Immature natural killer cell (primary cell): ENCODE data around the gene TYROBP. TPM values are rescaled to one million over a fixed set of nuclear protein-coding genes. Genes with fewer than 3 reads are reported as not detected.
A peak's percentile ranks its signal among the peaks of the same experiment; 100 is the strongest.
"Not testable (repeated sequence)": the region's sequence is repeated elsewhere in the genome, so short reads cannot be mapped to it uniquely, and the experiment has no call there.

Experiments
- DNase-seq, 3 donors: peaks; one replicate each; pipeline ENCODE4 v3.0.0; 2022; ENCODE audit warnings: mixed read lengths in 1 of 3
- H3K27ac Mint-ChIP-seq, 6 donors: one replicate each; pipeline ENCODE4 v1.8.0; 2020; ENCODE audit warnings: mixed read lengths in 6 of 6, mild to moderate bottlenecking in 5 of 6, inconsistent platforms in 4 of 6, moderate library complexity in 3 of 6
- H3K27me3 Mint-ChIP-seq, 3 donors: one replicate each; pipeline ENCODE4 v1.8.0; 2020 to 2021; ENCODE audit warnings: low read depth in 3 of 3, mild to moderate bottlenecking in 3 of 3, mixed read lengths in 3 of 3, moderate library complexity in 3 of 3, inconsistent platforms in 1 of 3
- H3K36me3 Mint-ChIP-seq, 3 donors: one replicate each; pipeline ENCODE4 v1.8.0; 2020; ENCODE audit warnings: mixed read lengths in 3 of 3, inconsistent platforms in 2 of 3, mild to moderate bottlenecking in 2 of 3
- H3K4me1 Mint-ChIP-seq, 2 donors: one replicate each; pipeline ENCODE4 v1.8.0; 2020; ENCODE audit warnings: inconsistent platforms in 2 of 2, mild to moderate bottlenecking in 2 of 2, mixed read lengths in 2 of 2, moderate library complexity in 1 of 2
- H3K4me3 Mint-ChIP-seq, 5 donors: one replicate each; pipeline ENCODE4 v1.8.0; 2020; ENCODE audit warnings: mild to moderate bottlenecking in 5 of 5, mixed read lengths in 5 of 5, inconsistent platforms in 3 of 5, moderate library complexity in 3 of 5
- H3K9me3 Mint-ChIP-seq, 6 donors: one replicate each; pipeline ENCODE4 v1.8.0; 2020; ENCODE audit warnings: mild to moderate bottlenecking in 6 of 6, mixed read lengths in 6 of 6, inconsistent platforms in 4 of 6, moderate library complexity in 3 of 6
- polyA plus RNA-seq, 3 donors: library from polyadenylated mRNA; unstranded; fragments of 300-500 nt; fragmentation: Illumina TruSeq; gene quantifications; one replicate each; pipeline ENCODE4 v1.2.3, GENCODE V29; 2021

Gene TYROBP
- polyA plus RNA-seq, 3 donors from 2014 or later = 2,771 to 3,312 (median 2,871) TPM

DNA sequence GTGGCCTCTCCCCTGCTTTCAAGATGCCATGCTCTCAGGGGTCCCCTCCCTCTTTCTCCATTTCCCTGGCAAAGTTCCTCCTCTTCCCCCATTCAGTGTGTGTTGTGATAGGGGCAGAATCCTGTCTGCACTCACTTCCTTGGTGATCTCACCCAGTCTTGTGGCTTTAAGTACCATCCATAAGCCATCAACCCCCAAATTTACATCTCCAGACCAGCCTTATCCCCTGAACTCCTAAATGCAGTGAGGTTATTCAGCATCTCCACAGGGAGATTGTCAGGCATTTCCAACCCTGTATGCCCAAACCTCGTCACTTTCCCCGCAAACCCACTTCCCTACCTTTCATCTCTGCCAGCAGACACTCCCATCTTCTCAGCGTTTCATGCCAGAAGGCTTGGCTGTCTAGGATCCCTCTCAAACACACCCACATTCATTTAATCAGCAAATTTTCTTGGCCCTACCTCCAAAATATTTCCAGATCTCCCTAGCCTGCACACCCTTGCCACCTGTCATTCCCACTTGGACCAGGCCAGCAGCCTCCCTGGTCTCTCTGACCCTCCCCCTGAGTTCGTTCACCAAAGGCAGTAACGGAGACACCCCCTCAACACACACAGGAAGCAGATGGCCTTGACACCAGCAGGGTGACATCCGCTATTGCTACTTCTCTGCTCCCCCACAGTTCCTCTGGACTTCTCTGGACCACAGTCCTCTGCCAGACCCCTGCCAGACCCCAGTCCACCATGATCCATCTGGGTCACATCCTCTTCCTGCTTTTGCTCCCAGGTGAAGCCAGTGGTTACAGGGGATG is 6.0 kb downstream of the TYROBP start, which contains the start of gene HCST:
Gene HCST (plus strand): TSS at position 676 of the 808 bp plus-strand sequence. CDS start 65 bp downstream, at position 741.
- H3K27ac Mint-ChIP-seq = peak within 1 kb of the TSS; percentile 97 to 99 (median 98)
- DNase-seq = peak; percentile 68 to 76 (median 76)
- H3K4me3 Mint-ChIP-seq = peak within 1 kb of the TSS; percentile 89 to 99 (median 96)
- peaks cover 15 to 38% (median 23%) of the 10 kb centered on the region in 3 donors for H3K27me3 Mint-ChIP-seq
- peaks cover 69 to 72% of the 10 kb centered on the region in 2 donors for H3K4me1 Mint-ChIP-seq
- H3K36me3 Mint-ChIP-seq = peaks cover 12 to 23% (median 12%) of the 10 kb centered on the region in 3 donors
- no peaks in the 10 kb centered on the region for H3K9me3 Mint-ChIP-seq

DNA sequence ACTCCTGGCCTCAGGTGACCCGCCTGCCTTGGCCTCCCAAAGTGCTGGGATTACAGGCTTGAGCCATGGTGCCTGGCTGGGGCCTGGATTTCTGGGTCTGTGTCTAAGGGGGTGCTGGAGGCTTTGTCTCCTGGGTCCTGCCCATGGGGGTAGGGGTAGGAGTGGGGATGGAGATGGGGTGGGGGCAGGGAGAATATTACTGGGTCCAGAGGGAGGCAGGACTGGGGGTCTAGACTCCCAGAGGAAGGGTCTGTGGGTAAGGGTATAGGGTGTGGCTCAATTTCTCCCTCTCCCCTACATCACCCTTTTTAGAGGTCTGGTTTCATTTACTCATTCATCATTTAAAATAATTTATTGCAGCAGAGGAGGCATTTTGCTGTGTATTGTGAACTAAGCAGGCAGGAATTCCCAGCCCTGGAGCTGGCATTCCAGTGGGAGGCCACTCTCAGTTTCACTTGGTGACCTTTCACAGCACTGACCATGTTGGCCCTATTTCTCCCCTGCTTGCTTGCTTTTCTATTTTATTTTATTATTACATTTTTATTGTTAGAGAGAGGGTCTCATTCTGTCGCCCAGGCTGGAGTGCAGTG is 6.9 kb downstream of the TYROBP start:
- no peak for DNase-seq
- Mint-ChIP-seq H3K9me3 (no peaks in the 10 kb centered on the region), H3K4me3 (peak overlapping the region; percentile 89 to 99 (median 96)), H3K4me1 (peaks cover 61 to 63% of the 10 kb centered on the region in 2 donors), H3K27me3 (peaks cover 14 to 36% (median 23%) of the 10 kb centered on the region in 3 donors), H3K36me3 (peaks cover 9 to 19% (median 10%) of the 10 kb centered on the region in 3 donors), H3K27ac (peak overlapping the region; percentile 97 to 99 (median 98))

DNA sequence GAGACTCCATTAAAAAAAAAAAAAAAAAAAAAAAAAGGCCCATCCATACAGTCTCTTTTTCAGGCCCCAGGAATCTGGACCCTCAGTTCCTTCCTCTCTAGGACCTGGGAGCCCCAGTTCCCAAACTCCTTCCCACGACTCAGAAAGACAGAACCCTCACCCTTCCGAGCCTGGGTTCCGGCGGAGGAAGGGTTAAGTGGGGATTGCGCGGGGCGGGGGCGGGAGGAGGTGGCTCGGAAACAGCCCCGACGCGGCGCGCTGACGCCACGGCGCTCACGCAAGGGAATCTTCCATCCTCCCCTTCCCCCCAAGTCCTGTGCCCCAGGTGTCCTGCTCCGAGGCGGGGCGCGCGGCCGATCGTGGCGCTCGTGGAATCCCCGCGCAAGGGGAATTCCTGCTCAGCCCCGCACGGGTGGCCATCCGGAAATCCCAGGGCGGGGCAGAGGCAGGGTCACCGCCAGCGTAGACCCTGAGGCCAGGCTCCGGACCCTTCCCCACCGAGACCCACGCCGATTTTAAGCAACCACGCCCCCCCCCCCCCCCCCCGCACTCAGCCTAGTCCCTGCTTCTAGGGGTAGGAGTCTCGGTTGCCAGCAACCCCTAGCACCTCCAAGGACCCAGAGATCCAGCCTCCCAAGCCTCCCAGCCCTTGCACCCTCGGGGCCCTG is 8.4 kb downstream of the TYROBP start:
- Mint-ChIP-seq H3K4me3 (peak overlapping the region; percentile 89 to 98 (median 95)), H3K27ac (peak overlapping the region; percentile 95 to 99 (median 98)), H3K36me3 (peaks cover 6 to 21% (median 8%) of the 10 kb centered on the region in 3 donors), H3K27me3 (peaks cover 14 to 32% (median 25%) of the 10 kb centered on the region in 3 donors), H3K9me3 (no peaks in the 10 kb centered on the region), H3K4me1 (peaks cover 53 to 58% of the 10 kb centered on the region in 2 donors)
- DNase-seq = peak; percentile 83 to 85 (median 85)

DNA sequence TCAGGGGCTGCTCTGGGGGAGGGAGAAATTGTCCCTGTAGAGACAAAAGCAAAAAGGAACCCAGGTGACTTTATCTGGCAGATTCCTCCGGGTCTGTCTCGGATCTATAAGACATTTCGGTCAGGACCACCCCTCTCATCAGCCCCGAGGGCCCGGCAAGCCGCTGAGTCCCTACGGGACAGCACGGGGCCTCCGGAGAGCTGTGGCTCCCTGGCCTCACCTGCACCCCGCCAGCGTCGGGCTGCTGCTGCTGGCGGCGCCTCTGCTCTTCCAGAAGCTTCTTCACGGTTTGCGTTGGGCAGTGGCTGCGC is 9.6 kb downstream of the TYROBP start:
- peaks cover 41 to 46% of the 10 kb centered on the region in 2 donors for H3K4me1 Mint-ChIP-seq
- H3K9me3 Mint-ChIP-seq = no peaks in the 10 kb centered on the region
- peaks cover 11 to 26% (median 22%) of the 10 kb centered on the region in 3 donors for H3K27me3 Mint-ChIP-seq
- peaks cover 4 to 12% (median 6%) of the 10 kb centered on the region in 3 donors for H3K36me3 Mint-ChIP-seq
- peak overlapping the region; percentile 95 to 99 (median 98) for H3K27ac Mint-ChIP-seq
- H3K4me3 Mint-ChIP-seq = peak overlapping the region; percentile 89 to 96 (median 95)
- DNase-seq = no peak

DNA sequence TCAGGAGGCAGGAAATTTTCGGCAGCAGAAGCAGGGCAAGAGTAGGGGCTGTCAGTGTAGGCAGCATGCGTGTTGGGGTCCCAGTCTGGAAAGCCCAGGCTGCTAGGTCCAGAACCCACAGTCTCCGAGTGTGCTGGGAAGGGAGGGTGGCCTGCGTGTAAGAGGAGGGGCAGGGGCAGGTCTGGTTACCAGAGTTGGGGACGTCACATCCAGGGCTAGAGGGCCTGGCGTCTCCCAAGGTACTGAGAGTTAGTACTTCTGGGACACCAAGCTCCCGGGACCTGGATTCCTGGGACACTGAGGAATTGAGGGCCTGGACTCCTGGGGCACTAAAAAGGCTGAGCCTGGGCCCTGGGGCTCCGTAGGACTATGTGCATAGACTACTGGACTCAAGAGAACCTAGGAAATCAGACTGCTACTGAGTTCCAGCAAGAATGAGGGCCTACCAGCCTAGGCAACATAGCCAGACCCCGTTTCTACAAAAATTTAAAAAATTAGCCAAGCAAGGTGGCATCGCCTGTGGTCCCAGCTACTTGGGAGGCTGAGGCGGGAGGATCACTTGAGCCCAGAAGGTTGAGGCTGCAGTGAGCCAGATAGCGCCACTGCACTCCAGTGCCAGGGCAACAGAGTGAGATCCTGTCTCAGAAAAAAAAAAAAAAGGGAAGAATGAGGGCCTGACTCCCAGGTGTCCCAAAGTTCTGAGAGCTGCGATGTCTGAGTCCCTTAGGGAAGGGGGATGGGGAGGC is 10.2 kb downstream of the TYROBP start:
- DNase-seq = no peak
- peaks cover 4 to 12% (median 8%) of the 10 kb centered on the region in 3 donors for H3K36me3 Mint-ChIP-seq
- H3K4me1 Mint-ChIP-seq = peaks cover 40 to 43% of the 10 kb centered on the region in 2 donors
- H3K27me3 Mint-ChIP-seq = peaks cover 10 to 20% (median 18%) of the 10 kb centered on the region in 3 donors
- H3K27ac Mint-ChIP-seq = peak overlapping the region; percentile 81 to 98 (median 93)
- H3K4me3 Mint-ChIP-seq = peak overlapping the region; percentile 89 to 96 (median 95)
- H3K9me3 Mint-ChIP-seq = no peaks in the 10 kb centered on the region

DNA sequence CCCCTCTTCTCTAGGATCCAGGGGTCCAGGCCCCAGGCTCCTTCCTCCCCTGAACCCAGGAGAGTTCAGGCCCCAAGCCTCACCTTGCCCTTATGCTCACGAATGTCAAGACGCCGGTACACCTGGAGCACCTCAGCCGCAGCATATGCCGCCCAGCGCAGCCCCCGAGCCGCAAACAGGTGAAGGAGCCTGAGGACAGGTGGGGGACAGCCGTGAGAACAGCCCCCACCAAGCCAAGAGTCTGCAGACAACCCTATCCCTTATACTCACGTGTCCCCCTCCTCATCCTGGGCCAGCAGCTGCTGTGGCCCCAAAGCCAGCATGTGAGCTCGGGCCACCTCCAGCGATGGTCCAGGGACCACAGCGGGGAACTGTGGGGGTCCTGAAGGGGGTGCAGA is 11.5 kb downstream of the TYROBP start:
- Mint-ChIP-seq H3K4me1 (peaks cover 33 to 36% of the 10 kb centered on the region in 2 donors), H3K9me3 (no peaks in the 10 kb centered on the region), H3K4me3 (no peak overlapping the region), H3K36me3 (peaks cover 8 to 17% (median 13%) of the 10 kb centered on the region in 3 donors), H3K27me3 (peaks cover 7 to 16% (median 12%) of the 10 kb centered on the region in 3 donors), H3K27ac (peak overlapping the region in 3 of 6 donors; percentile 23 to 55 (median 39))
- DNase-seq = no peak

DNA sequence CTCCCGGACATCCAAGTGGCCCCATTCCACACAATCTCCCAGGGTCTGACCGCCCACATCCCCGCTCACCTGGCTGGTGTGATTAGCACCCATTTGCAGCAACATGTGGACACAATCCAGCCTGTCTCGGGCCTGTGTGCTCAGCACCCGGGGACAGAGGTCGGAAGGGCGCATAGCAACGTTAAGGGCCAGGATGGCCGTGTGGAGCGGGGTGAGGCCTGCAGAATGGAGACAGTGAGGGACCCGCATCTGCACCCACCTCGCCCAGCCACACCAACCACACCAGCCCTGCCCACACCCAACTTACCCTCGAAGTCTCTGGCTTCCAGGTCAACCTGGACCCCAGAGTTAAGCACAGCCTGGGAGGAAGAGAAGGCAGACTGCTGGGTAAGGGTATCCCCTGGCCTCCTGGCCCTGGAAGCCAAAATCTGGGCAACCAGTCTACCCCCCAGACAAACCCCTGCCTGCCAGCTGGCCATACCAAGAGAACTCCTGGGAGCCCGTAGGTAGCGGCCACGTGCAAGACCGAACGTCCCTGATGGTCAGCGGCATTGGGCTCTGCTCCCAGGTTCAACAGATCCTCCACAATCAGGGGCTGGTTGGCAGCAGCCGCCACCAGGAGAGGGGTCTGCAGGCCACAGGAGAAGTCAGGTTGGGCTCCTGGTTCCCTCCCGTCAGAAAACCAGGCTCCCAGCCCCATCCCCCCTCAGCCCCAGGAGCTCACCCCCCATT is 12.0 kb downstream of the TYROBP start:
- H3K4me1 Mint-ChIP-seq = peaks cover 28 to 30% of the 10 kb centered on the region in 2 donors
- H3K9me3 Mint-ChIP-seq = no peaks in the 10 kb centered on the region
- DNase-seq = no peak
- peaks cover 8 to 18% (median 13%) of the 10 kb centered on the region in 3 donors for H3K36me3 Mint-ChIP-seq
- peak overlapping the region in 3 of 6 donors; percentile 74 to 81 (median 77) for H3K27ac Mint-ChIP-seq
- H3K4me3 Mint-ChIP-seq = peak overlapping the region in 2 of 5 donors; percentile 22 to 25
- H3K27me3 Mint-ChIP-seq = peaks cover 7 to 16% (median 11%) of the 10 kb centered on the region in 3 donors

DNA sequence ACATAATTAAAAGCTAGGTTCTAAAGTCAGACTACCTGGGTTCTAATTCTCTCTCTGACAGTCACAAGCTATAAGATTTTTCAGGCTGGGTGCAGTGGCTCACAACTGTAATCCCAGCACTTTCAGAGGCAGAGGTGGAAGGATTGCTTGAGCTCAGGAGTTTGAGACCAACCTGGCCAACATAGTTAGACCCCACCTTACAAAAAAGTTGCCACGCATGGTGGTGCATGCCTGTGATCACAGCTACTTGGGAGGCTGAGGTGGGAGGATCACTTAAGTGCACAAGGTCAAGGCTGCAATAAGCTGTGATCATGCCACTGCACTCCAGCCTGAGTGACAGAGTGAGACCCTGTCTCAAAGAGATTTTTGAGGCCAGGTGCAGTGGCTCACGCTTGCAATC is 13.8 kb downstream of the TYROBP start:
- Mint-ChIP-seq H3K4me3 (no peak overlapping the region), H3K36me3 (peaks cover 9 to 27% (median 23%) of the 10 kb centered on the region in 3 donors), H3K27me3 (peaks cover 4 to 11% (median 4%) of the 10 kb centered on the region in 3 donors), H3K4me1 (peaks cover 23 to 26% of the 10 kb centered on the region in 2 donors), H3K27ac (peak overlapping the region in 1 of 6 donors; percentile 53), H3K9me3 (no peaks in the 10 kb centered on the region)
- no peak for DNase-seq

DNA sequence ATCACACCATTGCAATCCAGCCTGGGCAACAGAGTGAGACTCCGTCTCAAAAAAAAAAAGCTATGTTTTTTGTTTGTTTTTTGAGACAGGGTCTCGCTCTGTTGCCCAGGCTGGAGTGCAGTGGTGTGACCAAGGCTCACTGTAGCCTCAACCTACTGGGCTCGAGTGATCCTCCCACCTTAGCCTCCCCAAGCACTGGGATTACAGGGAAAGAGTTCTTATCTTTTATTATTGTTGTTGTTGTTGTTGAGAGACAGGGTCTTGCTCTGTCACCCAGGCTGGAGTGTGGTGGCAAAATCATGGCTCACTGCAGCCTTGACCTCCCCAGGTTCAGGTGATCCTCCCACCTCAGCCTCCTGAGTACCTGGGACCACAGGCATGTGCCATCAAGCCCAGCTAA is 16.3 kb downstream of the TYROBP start:
- H3K27me3 Mint-ChIP-seq, H3K27ac Mint-ChIP-seq, H3K4me3 Mint-ChIP-seq, DNase-seq, H3K9me3 Mint-ChIP-seq: not testable (repeated sequence)
- Mint-ChIP-seq H3K36me3 (peaks cover 21 to 46% (median 33%) of the 10 kb centered on the region in 3 donors), H3K4me1 (peaks cover 10 to 13% of the 10 kb centered on the region in 2 donors)

DNA sequence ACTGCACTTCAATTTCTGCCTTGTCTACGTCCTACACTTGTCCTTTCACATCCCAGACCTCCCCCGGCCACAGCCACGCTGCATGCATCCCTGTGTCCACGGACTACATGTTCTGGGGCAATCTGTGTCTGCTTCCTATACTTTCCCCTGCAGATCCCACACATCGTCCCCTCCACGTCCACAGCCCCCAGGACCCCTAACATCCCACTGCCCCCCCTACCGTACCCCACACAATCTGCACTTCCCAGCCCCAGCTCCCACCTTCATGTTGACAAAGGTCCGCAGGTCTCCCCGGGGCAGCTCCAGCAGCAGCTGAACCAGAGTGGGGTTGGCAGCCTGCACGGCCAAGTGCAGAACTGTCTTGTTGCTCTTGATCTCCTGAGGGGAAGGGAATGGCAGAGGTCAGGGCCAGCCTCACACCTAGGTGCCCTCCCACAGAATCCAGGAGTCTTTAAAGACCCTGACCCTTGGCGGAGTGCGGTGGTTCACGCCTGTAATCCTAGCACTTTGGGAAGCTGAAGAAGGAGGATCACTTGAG is 17.9 kb downstream of the TYROBP start:
- DNase-seq = no peak
- Mint-ChIP-seq H3K9me3 (no peaks in the 10 kb centered on the region), H3K27me3 (peaks cover 0 to 4% (median 0%) of the 10 kb centered on the region in 3 donors), H3K4me3 (no peak overlapping the region), H3K4me1 (peaks cover 8 to 10% of the 10 kb centered on the region in 2 donors), H3K36me3 (peaks cover 17 to 41% (median 31%) of the 10 kb centered on the region in 3 donors), H3K27ac (peak overlapping the region in 3 of 6 donors; percentile 46 to 83 (median 64))

DNA sequence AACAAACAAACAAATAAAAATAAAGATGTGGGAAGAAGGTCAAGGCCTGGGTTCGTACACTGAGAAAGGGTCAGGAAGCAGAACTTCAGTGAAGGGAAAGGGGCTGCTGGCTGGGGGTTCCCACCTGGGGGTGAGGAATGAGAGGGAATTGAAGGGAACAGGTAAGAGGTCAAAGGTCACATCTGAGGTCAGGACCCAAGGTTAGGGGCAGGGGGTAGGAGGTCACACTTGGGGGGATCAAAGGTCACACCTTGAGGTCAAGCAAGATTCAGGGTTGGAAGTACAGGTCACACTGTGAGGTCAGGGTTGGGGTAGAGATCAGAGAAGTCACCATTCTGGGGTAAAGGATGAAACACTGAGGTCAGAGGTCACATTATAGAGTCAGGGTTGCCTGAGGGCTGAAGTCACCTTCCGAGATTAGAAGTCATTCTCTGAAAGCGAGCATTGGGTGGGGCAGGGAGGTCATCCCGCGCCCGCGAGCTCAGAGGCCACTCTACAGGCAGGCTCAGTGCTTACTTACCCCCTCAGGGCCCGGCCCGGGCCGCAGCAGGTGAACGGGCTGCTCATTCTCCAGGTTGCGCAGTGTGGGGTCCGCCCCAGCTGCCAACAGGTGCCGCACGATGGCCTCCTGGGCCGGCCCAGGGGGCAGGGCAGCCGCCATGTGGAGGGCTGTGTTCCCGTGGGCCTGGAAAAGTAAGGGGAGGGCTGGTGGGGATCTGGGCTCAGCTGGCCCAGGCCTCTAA is 18.6 kb downstream of the TYROBP start:
- Mint-ChIP-seq H3K36me3 (peaks cover 17 to 38% (median 31%) of the 10 kb centered on the region in 3 donors), H3K4me1 (peaks cover 8 to 10% of the 10 kb centered on the region in 2 donors), H3K27ac (peak overlapping the region in 5 of 6 donors; percentile 8 to 82 (median 46)), H3K27me3 (peaks cover 0 to 4% (median 0%) of the 10 kb centered on the region in 3 donors), H3K9me3 (no peaks in the 10 kb centered on the region), H3K4me3 (no peak overlapping the region)
- DNase-seq = no peak
